H9 (cell line): Measurements from ENCODE around the gene SH3BP1. TPM values are rescaled to one million over a fixed set of nuclear protein-coding genes. Genes with fewer than 3 reads are reported as not detected.

Experiments
- DNase-seq: peaks from one replicate; pipeline ENCODE4 v3.0.0-alpha.2; 2017
- H2AFZ ChIP-seq: one replicate; pipeline ENCODE4 v1.6.1; 2013; ENCODE audit warnings: mild to moderate bottlenecking, low read length, control low read depth, moderate library complexity
- H2AK5ac ChIP-seq: 2 replicates; pipeline ENCODE4 v1.6.1; 2013; ENCODE audit warnings: low read length, control low read depth, mixed read lengths; ENCODE audit not compliant: insufficient read length
- H2BK120ac ChIP-seq: one replicate; pipeline ENCODE4 v1.6.1; 2013; ENCODE audit warnings: low read depth, mild to moderate bottlenecking, low read length, control low read depth, inconsistent platforms; ENCODE audit not compliant: poor library complexity, severe bottlenecking
- H2BK12ac ChIP-seq: 2 replicates; pipeline ENCODE4 v1.6.1; 2013; ENCODE audit warnings: low read length, control low read depth, mixed read lengths, low read depth; ENCODE audit not compliant: insufficient read length
- H2BK15ac ChIP-seq: 2 replicates; pipeline ENCODE4 v1.6.1; 2013; ENCODE audit warnings: low read depth, low read length, control low read depth
- H2BK20ac ChIP-seq: one replicate; pipeline ENCODE4 v1.6.1; 2013; ENCODE audit warnings: low read depth, mild to moderate bottlenecking, low read length, control low read depth, inconsistent platforms; ENCODE audit not compliant: poor library complexity, severe bottlenecking
- H2BK5ac ChIP-seq: 2 replicates; pipeline ENCODE4 v1.6.1; 2013; ENCODE audit warnings: low read length, control low read depth, mixed read lengths; ENCODE audit not compliant: insufficient read length
- H3K14ac ChIP-seq: 2 replicates; pipeline ENCODE4 v1.6.1; 2013; ENCODE audit warnings: low read length, control low read depth; ENCODE audit not compliant: insufficient read depth
- H3K18ac ChIP-seq: 2 replicates; pipeline ENCODE4 v1.6.1; 2013; ENCODE audit warnings: low read depth, mild to moderate bottlenecking, mixed read lengths, low read length, control low read depth; ENCODE audit not compliant: insufficient read length
- H3K23ac ChIP-seq: 2 replicates; pipeline ENCODE4 v1.6.1; 2013; ENCODE audit warnings: low read length, control low read depth, mixed read lengths, low read depth; ENCODE audit not compliant: insufficient read length
- H3K23me2 ChIP-seq: 2 replicates; pipeline ENCODE4 v1.6.1; 2013; ENCODE audit warnings: low read depth, mild to moderate bottlenecking, mixed read lengths, low read length, control low read depth; ENCODE audit not compliant: insufficient read length, poor library complexity, severe bottlenecking
- H3K27ac ChIP-seq: 2 replicates; pipeline ENCODE4 v1.5.1; 2013; ENCODE audit warnings: low read length, control low read depth, mixed read lengths, low read depth; ENCODE audit not compliant: insufficient read length
- H3K27me3 ChIP-seq: 2 replicates; pipeline ENCODE4 v1.6.1; 2013; ENCODE audit warnings: low read length, control low read depth, inconsistent platforms; ENCODE audit not compliant: insufficient read depth
- H3K4ac ChIP-seq: 2 replicates; pipeline ENCODE4 v1.6.1; 2013; ENCODE audit warnings: low read depth, mild to moderate bottlenecking, control low read depth, inconsistent platforms, low read length, moderate library complexity
- H3K4me1 ChIP-seq: 2 replicates; pipeline ENCODE4 v1.6.1; 2013; ENCODE audit warnings: low read length, control low read depth, inconsistent platforms; ENCODE audit not compliant: insufficient read depth
- H3K4me2 ChIP-seq: 2 replicates; pipeline ENCODE4 v1.6.1; 2013; ENCODE audit warnings: low read length, control low read depth, mixed read lengths; ENCODE audit not compliant: insufficient read length, insufficient read depth
- H3K56ac ChIP-seq: 2 replicates; pipeline ENCODE4 v1.6.1; 2013; ENCODE audit warnings: low read depth, mild to moderate bottlenecking, mixed read lengths, low read length, control low read depth; ENCODE audit not compliant: insufficient read length
- H3K79me1 ChIP-seq: 2 replicates; pipeline ENCODE4 v1.6.1; 2013; ENCODE audit warnings: low read depth, mild to moderate bottlenecking, moderate library complexity, low read length, control low read depth, inconsistent platforms; ENCODE audit not compliant: insufficient read depth, poor library complexity, severe bottlenecking
- H3K79me2 ChIP-seq: 2 replicates; pipeline ENCODE4 v1.6.1; 2013; ENCODE audit warnings: low read length, control low read depth, inconsistent platforms; ENCODE audit not compliant: insufficient read depth
- H3K9ac ChIP-seq: 2 replicates; pipeline ENCODE4 v1.6.1; 2013; ENCODE audit warnings: low read length, control low read depth, mixed read lengths; ENCODE audit not compliant: insufficient read length; ENCODE audit errors: extremely low read depth
- H3K9me3 ChIP-seq: one replicate; pipeline ENCODE4 v1.6.1; 2013; ENCODE audit warnings: low read depth, low read length, inconsistent platforms; ENCODE audit not compliant: control insufficient read depth
- H3T11ph ChIP-seq: one replicate; pipeline ENCODE4 v1.6.1; 2013; ENCODE audit warnings: mild to moderate bottlenecking, low read length, control low read depth, inconsistent platforms
- H4K20me1 ChIP-seq: one replicate; pipeline ENCODE4 v1.6.1; 2013; ENCODE audit not compliant: control insufficient read depth, insufficient read length, insufficient read depth
- H4K5ac ChIP-seq: 2 replicates; pipeline ENCODE4 v1.6.1; 2013; ENCODE audit warnings: low read depth, mild to moderate bottlenecking, mixed read lengths, low read length, control low read depth; ENCODE audit not compliant: insufficient read length
- H4K8ac ChIP-seq: replicated peaks from 2 replicates; pipeline ENCODE4 v1.6.1; 2013; ENCODE audit warnings: low read length, control low read depth, mixed read lengths, low read depth; ENCODE audit not compliant: insufficient read length
- H4K91ac ChIP-seq: 2 replicates; pipeline ENCODE4 v1.6.1; 2013; ENCODE audit warnings: low read depth, mild to moderate bottlenecking, moderate library complexity, mixed read lengths, low read length, control low read depth; ENCODE audit not compliant: insufficient read length
- H3K27ac Mint-ChIP-seq, 3 experiments: 2 replicates in 2 of 3; 3 replicates in 1 of 3; pipeline ENCODE4 v1.8.0; 2020 to 2021; ENCODE audit warnings: mixed read lengths in 3 of 3, mild to moderate bottlenecking in 1 of 3, moderate library complexity in 1 of 3
- H3K27me3 Mint-ChIP-seq: 2 replicates; pipeline ENCODE4 v1.8.0; 2021; ENCODE audit warnings: low read depth, mild to moderate bottlenecking, moderate library complexity, mixed read lengths
- H3K36me3 Mint-ChIP-seq, 3 experiments: 2 replicates in 2 of 3; 3 replicates in 1 of 3; pipeline ENCODE4 v1.8.0; 2020 to 2021; ENCODE audit warnings: low read depth in 3 of 3, mixed read lengths in 3 of 3; ENCODE audit not compliant: insufficient read depth in 1 of 3
- H3K4me1 Mint-ChIP-seq, 2 experiments: 2 replicates each; pipeline ENCODE4 v1.8.0; 2020; ENCODE audit warnings: mixed read lengths in 2 of 2
- H3K4me3 Mint-ChIP-seq, 2 experiments: 2 replicates in 1 of 2; 3 replicates in 1 of 2; pipeline ENCODE4 v1.8.0; 2020 to 2021; ENCODE audit warnings: mild to moderate bottlenecking in 2 of 2, mixed read lengths in 2 of 2, moderate library complexity in 1 of 2
- H3K9me3 Mint-ChIP-seq, 2 experiments: 2 replicates in 1 of 2; 3 replicates in 1 of 2; pipeline ENCODE4 v1.8.0; 2020; ENCODE audit warnings: mild to moderate bottlenecking in 2 of 2, mixed read lengths in 2 of 2, moderate library complexity in 1 of 2
- WGBS: extraction: QIAGEN DNeasy Blood & Tissue Kit; methylation state at CpG from one replicate; pipeline ENCODE4 v1.1.7; 2013; ENCODE audit warnings: missing lambda C conversion rate, low lambda C conversion rate, mixed read lengths; ENCODE audit not compliant: insufficient read length; ENCODE audit errors: extremely low coverage; 5-methylcytosine and 5-hydroxymethylcytosine counted together
- total RNA-seq: library from RNA; stranded (reverse); gene quantifications from 2 replicates; pipeline ENCODE4 v1.2.1, GENCODE V29; 2021
- TF ChIP-seq, protein P1 (sequence below): fragments of 200-600 bp; sonication (generic); conservative IDR thresholded peaks from 3 replicates; pipeline ENCODE4 v1.8.0; 2021; ENCODE audit warnings: antibody characterized with exemption, mild to moderate bottlenecking

The SH3BP1 gene
- total RNA-seq, 1 experiment from 2014 or later: 33.6 TPM

DNA sequence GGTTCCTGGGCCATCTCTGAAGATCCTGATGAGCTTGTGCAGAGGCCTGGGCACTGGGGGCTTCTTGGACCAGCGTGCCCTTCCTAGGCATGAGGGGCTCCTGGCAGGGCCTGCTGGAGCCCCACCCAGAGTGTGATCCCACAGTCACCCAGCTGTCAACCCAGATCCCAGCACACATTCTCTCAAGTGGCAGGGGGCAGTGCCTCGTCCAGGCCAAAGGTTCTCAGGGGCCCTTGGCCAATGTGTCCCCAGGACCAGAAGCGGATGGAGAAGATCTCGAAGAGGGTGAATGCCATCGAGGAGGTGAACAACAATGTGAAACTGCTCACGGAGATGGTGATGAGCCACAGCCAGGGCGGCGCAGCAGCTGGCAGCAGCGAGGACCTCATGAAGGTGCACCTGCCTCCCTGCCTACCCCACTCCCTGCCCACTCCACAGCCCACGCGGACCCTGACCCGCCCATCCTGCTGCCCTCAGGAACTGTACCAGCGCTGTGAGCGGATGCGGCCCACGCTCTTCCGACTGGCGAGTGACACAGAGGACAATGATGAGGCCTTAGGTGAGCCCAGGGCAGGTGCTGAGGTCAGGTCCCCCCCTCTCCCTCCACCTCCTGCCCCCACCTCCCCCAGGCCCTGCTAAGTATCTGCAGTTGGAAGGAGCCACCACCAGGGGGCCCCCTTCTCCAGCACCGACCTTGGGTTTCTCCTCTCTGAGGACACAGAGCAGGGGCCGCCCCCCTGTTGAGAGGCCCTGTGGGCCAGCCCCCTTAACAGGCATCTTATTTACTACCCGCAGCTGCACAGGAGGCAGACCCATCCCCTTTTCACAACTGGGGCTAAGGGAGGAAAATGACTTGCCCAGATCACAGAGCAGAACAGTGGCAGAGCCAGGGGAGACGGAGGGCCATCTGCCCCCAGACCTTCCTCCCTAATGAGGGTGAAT lies 16.1 kb upstream of the SH3BP1 start:
- H2BK5ac ChIP-seq: no peak overlapping the region
- no peak overlapping the region for H2AK5ac ChIP-seq
- H3K23me2 ChIP-seq: no peaks in the 10 kb centered on the region
- no peak overlapping the region for H4K91ac ChIP-seq
- no peaks in the 10 kb centered on the region for H3K79me2 ChIP-seq
- no peak overlapping the region for H4K8ac ChIP-seq
- H3K27me3 Mint-ChIP-seq: no peaks in the 10 kb centered on the region; the same call in 1 of the 2 replicates
- H2BK120ac ChIP-seq: no peak overlapping the region
- H2AFZ ChIP-seq: no peak overlapping the region
- WGBS: no CpG with 5 or more reads among the region's 22 CpGs
- H3K27me3 ChIP-seq: no peaks in the 10 kb centered on the region
- no peak overlapping the region for H3T11ph ChIP-seq
- peak overlapping the region in 1 of 3 experiments; percentile 61; a peak in 2 of 7 replicates for H3K27ac Mint-ChIP-seq
- H3K18ac ChIP-seq: no peak overlapping the region
- no peak overlapping the region for H3K4me2 ChIP-seq
- peak; percentile 85 for DNase-seq
- TF ChIP-seq, protein P1, sequence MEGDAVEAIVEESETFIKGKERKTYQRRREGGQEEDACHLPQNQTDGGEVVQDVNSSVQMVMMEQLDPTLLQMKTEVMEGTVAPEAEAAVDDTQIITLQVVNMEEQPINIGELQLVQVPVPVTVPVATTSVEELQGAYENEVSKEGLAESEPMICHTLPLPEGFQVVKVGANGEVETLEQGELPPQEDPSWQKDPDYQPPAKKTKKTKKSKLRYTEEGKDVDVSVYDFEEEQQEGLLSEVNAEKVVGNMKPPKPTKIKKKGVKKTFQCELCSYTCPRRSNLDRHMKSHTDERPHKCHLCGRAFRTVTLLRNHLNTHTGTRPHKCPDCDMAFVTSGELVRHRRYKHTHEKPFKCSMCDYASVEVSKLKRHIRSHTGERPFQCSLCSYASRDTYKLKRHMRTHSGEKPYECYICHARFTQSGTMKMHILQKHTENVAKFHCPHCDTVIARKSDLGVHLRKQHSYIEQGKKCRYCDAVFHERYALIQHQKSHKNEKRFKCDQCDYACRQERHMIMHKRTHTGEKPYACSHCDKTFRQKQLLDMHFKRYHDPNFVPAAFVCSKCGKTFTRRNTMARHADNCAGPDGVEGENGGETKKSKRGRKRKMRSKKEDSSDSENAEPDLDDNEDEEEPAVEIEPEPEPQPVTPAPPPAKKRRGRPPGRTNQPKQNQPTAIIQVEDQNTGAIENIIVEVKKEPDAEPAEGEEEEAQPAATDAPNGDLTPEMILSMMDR: peak; percentile 89
- no peak overlapping the region for H2BK12ac ChIP-seq
- H3K4me1 Mint-ChIP-seq: peaks cover 2 to 5% of the 10 kb centered on the region in 2 experiments
- H3K79me1 ChIP-seq: no peaks in the 10 kb centered on the region
- no peaks in the 10 kb centered on the region for H3K9me3 ChIP-seq
- H3K4ac ChIP-seq: no peak overlapping the region
- H3K9ac ChIP-seq: no peak overlapping the region
- H3K56ac ChIP-seq: no peak overlapping the region
- no peak overlapping the region for H4K5ac ChIP-seq
- H3K14ac ChIP-seq: no peak overlapping the region; the same call in 1 of the 2 replicates
- peaks cover 2% of the 10 kb centered on the region; the same call in 1 of the 2 replicates for H3K4me1 ChIP-seq
- H4K20me1 ChIP-seq: no peaks in the 10 kb centered on the region
- H2BK20ac ChIP-seq: no peak overlapping the region
- no peak overlapping the region for H3K4me3 Mint-ChIP-seq
- H2BK15ac ChIP-seq: no peak overlapping the region; the same call in 1 of the 2 replicates
- H3K23ac ChIP-seq: no peak overlapping the region
- H3K9me3 Mint-ChIP-seq: no peaks in the 10 kb centered on the region; a peak in 1 of 5 replicates
- peaks cover 5 to 41% (median 38%) of the 10 kb centered on the region in 3 experiments; a peak in 6 of 7 replicates for H3K36me3 Mint-ChIP-seq
- no peak overlapping the region for H3K27ac ChIP-seq
